Ishikawa (cell line): ENCODE data around the gene PODNL1.
A peak's percentile ranks its signal among the peaks of the same experiment; 100 is the strongest.

ENCODE experiments used
- CEBPB ChIP-seq: IDR thresholded peaks from 2 replicates; pipeline ENCODE4 v1.6.1; 2012
- CREB1 ChIP-seq: IDR thresholded peaks from 2 replicates; pipeline ENCODE4 v1.6.1; 2012; ENCODE audit warnings: low read depth
- EGR1 ChIP-seq: IDR thresholded peaks from 2 replicates; pipeline ENCODE4 v1.6.1; 2012
- EP300 ChIP-seq: IDR thresholded peaks from 2 replicates; pipeline ENCODE4 v1.6.1; 2012; ENCODE audit warnings: borderline replicate concordance
- FOXM1 ChIP-seq: IDR thresholded peaks from 2 replicates; pipeline ENCODE4 v1.6.1; 2012; ENCODE audit warnings: low read depth, borderline replicate concordance
- MAX ChIP-seq: IDR thresholded peaks from 2 replicates; pipeline ENCODE4 v1.6.1; 2012
- NFIC ChIP-seq: IDR thresholded peaks from 2 replicates; pipeline ENCODE4 v1.6.1; 2012
- RAD21 ChIP-seq: IDR thresholded peaks from 2 replicates; pipeline ENCODE4 v1.6.1; 2012; ENCODE audit warnings: low read depth
- REST ChIP-seq: IDR thresholded peaks from 2 replicates; pipeline ENCODE4 v1.6.1; 2012; ENCODE audit warnings: low read depth, mild to moderate bottlenecking
- TAF1 ChIP-seq: IDR thresholded peaks from 2 replicates; pipeline ENCODE4 v1.6.1; 2012; ENCODE audit warnings: low read depth, mild to moderate bottlenecking
- TCF12 ChIP-seq: IDR thresholded peaks from 2 replicates; pipeline ENCODE4 v1.6.1; 2012; ENCODE audit warnings: low read depth
- TEAD4 ChIP-seq: IDR thresholded peaks from 2 replicates; pipeline ENCODE4 v1.6.1; 2012
- USF1 ChIP-seq: IDR thresholded peaks from 2 replicates; pipeline ENCODE4 v1.6.1; 2012
- YY1 ChIP-seq: IDR thresholded peaks from 2 replicates; pipeline ENCODE4 v1.6.1; 2012; ENCODE audit warnings: low read depth
- ZBTB7A ChIP-seq: IDR thresholded peaks from 2 replicates; pipeline ENCODE4 v1.6.1; 2012; ENCODE audit warnings: low read depth

PODNL1 gene

GRCh38 chr19:13902993-13903555 lies 35.1 kb downstream of the PODNL1 start:
- TF ChIP-seq YY1 (no peak), TCF12 (no peak), EGR1 (no peak), ZBTB7A (no peak), RAD21 (0 out of 2 replicates have a peak, but pooled peaks have one; percentile 6), MAX (no peak)

DNA sequence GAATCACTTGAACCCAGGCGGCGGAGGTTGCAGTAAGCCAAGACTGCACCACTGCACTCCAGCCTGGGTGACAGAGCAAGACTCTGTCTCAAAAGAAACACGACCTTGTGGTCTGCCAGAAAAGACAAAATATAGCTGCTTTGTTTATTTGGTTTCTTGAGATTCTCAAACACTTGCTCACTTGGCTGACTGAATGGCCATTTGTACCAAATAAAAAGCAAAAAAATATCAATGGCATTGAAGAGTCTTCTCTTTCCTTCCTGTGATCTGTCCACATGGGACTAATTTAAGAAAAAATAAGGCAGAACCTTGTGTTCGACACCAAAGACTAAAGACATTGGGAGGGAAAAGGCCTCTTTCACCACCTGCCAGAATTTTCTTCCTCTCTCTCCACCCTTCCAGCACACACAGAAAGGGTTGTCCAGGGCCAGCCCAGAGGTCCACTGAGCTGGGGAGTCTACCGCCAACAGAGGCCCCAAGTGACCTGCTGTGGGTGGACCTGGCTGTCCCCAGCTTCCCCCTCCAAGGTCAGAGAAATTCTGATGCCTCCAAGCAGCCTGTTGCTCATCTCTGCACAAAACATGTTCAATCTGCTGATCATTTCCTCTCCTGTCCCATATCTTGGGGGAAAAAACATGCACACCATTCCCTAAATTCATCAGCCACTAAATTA lies 38.2 kb downstream of the PODNL1 start:
- TF ChIP-seq YY1, result no peak
- TF ChIP-seq TAF1, result no peak
- no peak for TF ChIP-seq FOXM1

DNA sequence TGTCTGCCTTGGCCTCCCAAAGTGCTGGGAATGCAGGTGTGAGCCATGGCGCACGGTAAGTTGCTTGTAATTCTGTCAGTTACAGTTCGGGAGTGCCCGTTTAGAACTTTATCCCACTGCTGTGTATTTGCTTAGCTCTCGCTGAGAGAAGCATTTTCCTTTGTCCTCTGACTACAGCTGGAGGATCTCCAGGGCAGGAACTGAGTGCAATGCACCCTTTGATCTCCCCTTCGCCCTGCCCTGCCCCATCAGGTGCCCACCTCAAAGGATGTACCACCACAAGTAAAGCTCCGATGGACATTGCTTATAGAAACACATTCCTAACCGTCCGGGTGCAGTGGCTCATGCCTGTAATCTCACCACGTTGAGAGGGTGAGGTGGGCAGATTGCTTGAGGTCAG lies 38.8 kb downstream of the PODNL1 start:
- TF ChIP-seq USF1 (no peak), EGR1 (no peak), TCF12 (no peak), CREB1 (no peak), ZBTB7A (no peak)

GRCh38 chr19:13896227-13896626 lies 42.0 kb downstream of the PODNL1 start:
- no peak for TF ChIP-seq TEAD4
- TF ChIP-seq USF1, result no peak
- TF ChIP-seq CEBPB, result no peak
- no peak for TF ChIP-seq CREB1
- TF ChIP-seq FOXM1, result no peak
- no peak for TF ChIP-seq ZBTB7A
- TF ChIP-seq YY1, result no peak
- no peak for TF ChIP-seq EGR1
- no peak for TF ChIP-seq REST
- TF ChIP-seq TCF12, result no peak
- TF ChIP-seq NFIC, result no peak
- TF ChIP-seq MAX, result no peak
- no peak for TF ChIP-seq EP300
- TF ChIP-seq RAD21, result no peak
- TF ChIP-seq TAF1, result no peak

- no peak for TF ChIP-seq NFIC
- no peak for TF ChIP-seq ZBTB7A
- TF ChIP-seq EP300, result no peak
- TF ChIP-seq RAD21, result no peak
- no peak for TF ChIP-seq EGR1
- no peak for TF ChIP-seq TCF12
- no peak for TF ChIP-seq TEAD4
- no peak for TF ChIP-seq MAX
- TF ChIP-seq FOXM1, result no peak
Measured at GRCh38 chr19:13894552-13894951, 43.7 kb downstream of the PODNL1 start.

GRCh38 chr19:13892870-13893269 lies 45.3 kb downstream of the PODNL1 start:
- no peak for TF ChIP-seq REST
- no peak for TF ChIP-seq EP300
- TF ChIP-seq ZBTB7A, result no peak
- TF ChIP-seq RAD21, result no peak
- no peak for TF ChIP-seq EGR1
- no peak for TF ChIP-seq MAX
- TF ChIP-seq CEBPB, result no peak
- TF ChIP-seq NFIC, result no peak

- TF ChIP-seq TEAD4, result no peak
- no peak for TF ChIP-seq CREB1
- TF ChIP-seq RAD21, result no peak
- TF ChIP-seq MAX, result no peak
- no peak for TF ChIP-seq ZBTB7A
- no peak for TF ChIP-seq FOXM1
Measured at GRCh38 chr19:13890136-13890535, 48.1 kb downstream of the PODNL1 start.
